Measurements from ENCODE around the gene MTUS2. TPM values are rescaled to one million over a fixed set of nuclear protein-coding genes. Genes with fewer than 3 reads are reported as not detected.

Gene MTUS2
- total RNA-seq, 1 experiment from 2014 or later, result 6.6 TPM

GRCh38 chr13:29287237-29287636 is 467.1 kb downstream of the MTUS2 start:
- Histone ChIP-seq H3K9me3 (ENCODE audit: low read length) (no peaks in the 10 kb centered on the region), H3K79me2 (ENCODE audit: low read length) (no peaks in the 10 kb centered on the region), H3K4me2 (ENCODE audit: low read depth, low read length, poor library complexity, severe bottlenecking) (no peak overlapping the region), H3K9me2 (replicated peaks; ENCODE audit: insufficient read depth, low read length) (no peaks in the 10 kb centered on the region), H3K4me3 (ENCODE audit: low read length) (no peak overlapping the region), H3K27ac (ENCODE audit: low read length) (no peak overlapping the region), H2AFZ (ENCODE audit: low read length) (no peak overlapping the region), H4K20me1 (ENCODE audit: insufficient read depth, low read depth, low read length) (no peaks in the 10 kb centered on the region), H3K36me3 (ENCODE audit: insufficient read depth, low read length) (no peaks in the 10 kb centered on the region), H3K27me3 (ENCODE audit: low read length) (no peaks in the 10 kb centered on the region), H3K4me1 (ENCODE audit: low read length) (no peaks in the 10 kb centered on the region), H3K9ac (ENCODE audit: low read length) (no peak overlapping the region)
- DNase-seq, result no peak

- no peak overlapping the region for H3K9ac ChIP-seq (ENCODE audit: low read length)
- no peaks in the 10 kb centered on the region for H4K20me1 ChIP-seq (ENCODE audit: insufficient read depth, low read depth, low read length)
- no peaks in the 10 kb centered on the region for H3K27me3 ChIP-seq (ENCODE audit: low read length)
- no peaks in the 10 kb centered on the region for H3K9me2 ChIP-seq (replicated peaks; ENCODE audit: insufficient read depth, low read length)
- H3K36me3 ChIP-seq (ENCODE audit: insufficient read depth, low read length), result no peaks in the 10 kb centered on the region
- no peak overlapping the region for H3K4me2 ChIP-seq (ENCODE audit: low read depth, low read length, poor library complexity, severe bottlenecking)
- no peaks in the 10 kb centered on the region for H3K79me2 ChIP-seq (ENCODE audit: low read length)
- no peak for DNase-seq
- no peak overlapping the region for H3K4me3 ChIP-seq (ENCODE audit: low read length)
- H3K9me3 ChIP-seq (ENCODE audit: low read length), result no peaks in the 10 kb centered on the region
- H3K4me1 ChIP-seq (ENCODE audit: low read length), result no peaks in the 10 kb centered on the region
- no peak overlapping the region for H2AFZ ChIP-seq (ENCODE audit: low read length)
- no peak overlapping the region for H3K27ac ChIP-seq (ENCODE audit: low read length)
Measured at GRCh38 chr13:29292045-29292444, 471.9 kb downstream of the MTUS2 start.

- H3K36me3 ChIP-seq (ENCODE audit: insufficient read depth, low read length), result no peaks in the 10 kb centered on the region
- no peaks in the 10 kb centered on the region for H3K79me2 ChIP-seq (ENCODE audit: low read length)
- no peaks in the 10 kb centered on the region for H3K27me3 ChIP-seq (ENCODE audit: low read length)
- H3K4me3 ChIP-seq (ENCODE audit: low read length), result no peak overlapping the region
- no peaks in the 10 kb centered on the region for H4K20me1 ChIP-seq (ENCODE audit: insufficient read depth, low read depth, low read length)
- no peaks in the 10 kb centered on the region for H3K4me1 ChIP-seq (ENCODE audit: low read length)
- H2AFZ ChIP-seq (ENCODE audit: low read length), result no peak overlapping the region
- H3K4me2 ChIP-seq (ENCODE audit: low read depth, low read length, poor library complexity, severe bottlenecking), result no peak overlapping the region
- DNase-seq, result no peak
- no peaks in the 10 kb centered on the region for H3K9me2 ChIP-seq (replicated peaks; ENCODE audit: insufficient read depth, low read length)
- no peak overlapping the region for H3K27ac ChIP-seq (ENCODE audit: low read length)
- H3K9ac ChIP-seq (ENCODE audit: low read length), result no peak overlapping the region
- H3K9me3 ChIP-seq (ENCODE audit: low read length), result no peaks in the 10 kb centered on the region
Measured at GRCh38 chr13:29294821-29295220, 474.7 kb downstream of the MTUS2 start.

GRCh38 chr13:29301027-29301426 is 480.9 kb downstream of the MTUS2 start:
- Histone ChIP-seq H3K9ac (ENCODE audit: low read length) (no peak overlapping the region), H3K27ac (ENCODE audit: low read length) (no peak overlapping the region), H4K20me1 (ENCODE audit: insufficient read depth, low read depth, low read length) (no peaks in the 10 kb centered on the region), H3K9me2 (replicated peaks; ENCODE audit: insufficient read depth, low read length) (no peaks in the 10 kb centered on the region), H3K4me3 (ENCODE audit: low read length) (no peak overlapping the region), H3K4me2 (ENCODE audit: low read depth, low read length, poor library complexity, severe bottlenecking) (no peak overlapping the region), H3K27me3 (ENCODE audit: low read length) (no peaks in the 10 kb centered on the region), H3K9me3 (ENCODE audit: low read length) (peaks cover 4% of the 10 kb centered on the region; the same call in 1 of the 2 replicates), H3K36me3 (ENCODE audit: insufficient read depth, low read length) (no peaks in the 10 kb centered on the region), H3K4me1 (ENCODE audit: low read length) (no peaks in the 10 kb centered on the region), H3K79me2 (ENCODE audit: low read length) (no peaks in the 10 kb centered on the region), H2AFZ (ENCODE audit: low read length) (no peak overlapping the region)
- DNase-seq, result no peak

GRCh38 chr13:29304148-29304547 is 484.0 kb downstream of the MTUS2 start:
- H3K9me3 ChIP-seq (ENCODE audit: low read length), result peaks cover 4% of the 10 kb centered on the region; the same call in 1 of the 2 replicates
- H2AFZ ChIP-seq (ENCODE audit: low read length), result no peak overlapping the region
- no peak overlapping the region for H3K9ac ChIP-seq (ENCODE audit: low read length)

GRCh38 chr13:29310806-29311205 is 490.7 kb downstream of the MTUS2 start:
- no peak overlapping the region for H2AFZ ChIP-seq (ENCODE audit: low read length)
- DNase-seq, result no peak
- H3K79me2 ChIP-seq (ENCODE audit: low read length), result no peaks in the 10 kb centered on the region
- no peaks in the 10 kb centered on the region for H3K9me2 ChIP-seq (replicated peaks; ENCODE audit: insufficient read depth, low read length)
- H3K4me3 ChIP-seq (ENCODE audit: low read length), result no peak overlapping the region
- no peaks in the 10 kb centered on the region for H3K36me3 ChIP-seq (ENCODE audit: insufficient read depth, low read length)
- H3K4me1 ChIP-seq (ENCODE audit: low read length), result no peaks in the 10 kb centered on the region
- H3K9ac ChIP-seq (ENCODE audit: low read length), result no peak overlapping the region
- no peaks in the 10 kb centered on the region for H3K27me3 ChIP-seq (ENCODE audit: low read length)
- H3K4me2 ChIP-seq (ENCODE audit: low read depth, low read length, poor library complexity, severe bottlenecking), result no peak overlapping the region
- H4K20me1 ChIP-seq (ENCODE audit: insufficient read depth, low read depth, low read length), result no peaks in the 10 kb centered on the region
- no peaks in the 10 kb centered on the region for H3K9me3 ChIP-seq (ENCODE audit: low read length)
- no peak overlapping the region for H3K27ac ChIP-seq (ENCODE audit: low read length)

More at GRCh38 chr13:29304148-29304547, 484.0 kb downstream of the MTUS2 start:
- no peak overlapping the region for H3K4me2 ChIP-seq (ENCODE audit: low read depth, low read length, poor library complexity, severe bottlenecking)
- H3K9me2 ChIP-seq (replicated peaks; ENCODE audit: insufficient read depth, low read length), result no peaks in the 10 kb centered on the region
- DNase-seq, result no peak
- no peaks in the 10 kb centered on the region for H3K4me1 ChIP-seq (ENCODE audit: low read length)
- no peak overlapping the region for H3K27ac ChIP-seq (ENCODE audit: low read length)
- no peak overlapping the region for H3K4me3 ChIP-seq (ENCODE audit: low read length)
- H4K20me1 ChIP-seq (ENCODE audit: insufficient read depth, low read depth, low read length), result no peaks in the 10 kb centered on the region
- no peaks in the 10 kb centered on the region for H3K36me3 ChIP-seq (ENCODE audit: insufficient read depth, low read length)
- H3K27me3 ChIP-seq (ENCODE audit: low read length), result no peaks in the 10 kb centered on the region
- no peaks in the 10 kb centered on the region for H3K79me2 ChIP-seq (ENCODE audit: low read length)

- no peak overlapping the region for H2AFZ ChIP-seq (ENCODE audit: low read length)
Measured at GRCh38 chr13:29315847-29316246, 495.7 kb downstream of the MTUS2 start.

GRCh38 chr13:29317828-29318227 is 497.7 kb downstream of the MTUS2 start:
- no peak overlapping the region for H2AFZ ChIP-seq (ENCODE audit: low read length)
- no peaks in the 10 kb centered on the region for H3K9me3 ChIP-seq (ENCODE audit: low read length)

More at GRCh38 chr13:29315847-29316246, 495.7 kb downstream of the MTUS2 start:
- Histone ChIP-seq H3K4me1 (ENCODE audit: low read length) (no peaks in the 10 kb centered on the region), H3K9me3 (ENCODE audit: low read length) (no peaks in the 10 kb centered on the region), H4K20me1 (ENCODE audit: insufficient read depth, low read depth, low read length) (no peaks in the 10 kb centered on the region), H3K27ac (ENCODE audit: low read length) (no peak overlapping the region), H3K27me3 (ENCODE audit: low read length) (0 out of 2 replicates have a peak, but pooled peaks cover under 1% of the 10 kb centered on the region), H3K9ac (ENCODE audit: low read length) (no peak overlapping the region), H3K4me3 (ENCODE audit: low read length) (no peak overlapping the region), H3K9me2 (replicated peaks; ENCODE audit: insufficient read depth, low read length) (no peaks in the 10 kb centered on the region), H3K36me3 (ENCODE audit: insufficient read depth, low read length) (no peaks in the 10 kb centered on the region), H3K4me2 (ENCODE audit: low read depth, low read length, poor library complexity, severe bottlenecking) (no peak overlapping the region), H3K79me2 (ENCODE audit: low read length) (no peaks in the 10 kb centered on the region)
- no peak for DNase-seq

GRCh38 chr13:29318741-29319140 is 498.6 kb downstream of the MTUS2 start:
- Histone ChIP-seq H3K36me3 (ENCODE audit: insufficient read depth, low read length) (no peaks in the 10 kb centered on the region), H3K9me3 (ENCODE audit: low read length) (no peaks in the 10 kb centered on the region), H3K27me3 (ENCODE audit: low read length) (0 out of 2 replicates have a peak, but pooled peaks cover 2% of the 10 kb centered on the region), H3K4me1 (ENCODE audit: low read length) (no peaks in the 10 kb centered on the region), H3K9me2 (replicated peaks; ENCODE audit: insufficient read depth, low read length) (no peaks in the 10 kb centered on the region), H3K4me2 (ENCODE audit: low read depth, low read length, poor library complexity, severe bottlenecking) (no peak overlapping the region), H2AFZ (ENCODE audit: low read length) (no peak overlapping the region), H3K4me3 (ENCODE audit: low read length) (no peak overlapping the region), H3K27ac (ENCODE audit: low read length) (no peak overlapping the region), H3K79me2 (ENCODE audit: low read length) (no peaks in the 10 kb centered on the region), H4K20me1 (ENCODE audit: insufficient read depth, low read depth, low read length) (no peaks in the 10 kb centered on the region), H3K9ac (ENCODE audit: low read length) (no peak overlapping the region)
- DNase-seq, result no peak

More at GRCh38 chr13:29317828-29318227, 497.7 kb downstream of the MTUS2 start:
- H3K9me2 ChIP-seq (replicated peaks; ENCODE audit: insufficient read depth, low read length), result no peaks in the 10 kb centered on the region
- no peaks in the 10 kb centered on the region for H3K4me1 ChIP-seq (ENCODE audit: low read length)
- no peak overlapping the region for H3K4me3 ChIP-seq (ENCODE audit: low read length)
- no peaks in the 10 kb centered on the region for H4K20me1 ChIP-seq (ENCODE audit: insufficient read depth, low read depth, low read length)
- no peaks in the 10 kb centered on the region for H3K36me3 ChIP-seq (ENCODE audit: insufficient read depth, low read length)
- DNase-seq, result no peak
- no peak overlapping the region for H3K4me2 ChIP-seq (ENCODE audit: low read depth, low read length, poor library complexity, severe bottlenecking)
- H3K27me3 ChIP-seq (ENCODE audit: low read length), result 0 out of 2 replicates have a peak, but pooled peaks cover 2% of the 10 kb centered on the region
- no peaks in the 10 kb centered on the region for H3K79me2 ChIP-seq (ENCODE audit: low read length)
- no peak overlapping the region for H3K27ac ChIP-seq (ENCODE audit: low read length)
- H3K9ac ChIP-seq (ENCODE audit: low read length), result no peak overlapping the region

Measured in Karpas-422 (cell line).